WTC11 (cell line): ENCODE measurements around the gene PRSS33. TPM values are rescaled to one million over a fixed set of nuclear protein-coding genes. Genes with fewer than 3 reads are reported as not detected.

Experiments used
- ATAC-seq: fragments of 200-7000 bp; cut with Tn5 transposase; 2 replicates; pipeline ENCODE4 v1.10.0; 2021; ENCODE audit warnings: mild to moderate bottlenecking, moderate library complexity
- CTCF ChIA-PET: fragments of 300-600 bp; sonication (Branson Sonifier 250); formaldehyde crosslinking; loops from one replicate; lab custom pipeline; 2021; ENCODE audit warnings: antibody characterized with exemption; lab: Charles Lee
- POLR2A ChIA-PET: fragments of 350-600 bp; sonication (Branson Sonifier 250); formaldehyde crosslinking; loops from one replicate; lab custom pipeline; 2021; ENCODE audit warnings: antibody characterized with exemption; lab: Charles Lee
- DNase-seq: peaks from one replicate; pipeline ENCODE4 v3.0.0; 2021; ENCODE audit warnings: low spot score
- H3K27ac Mint-ChIP-seq: 2 replicates; pipeline ENCODE4 v1.8.0; 2021; ENCODE audit warnings: mixed read lengths
- H3K27me3 Mint-ChIP-seq: 2 replicates; pipeline ENCODE4 v1.8.0; 2021; ENCODE audit warnings: low read depth, mild to moderate bottlenecking, moderate library complexity, mixed read lengths
- H3K36me3 Mint-ChIP-seq: 2 replicates; pipeline ENCODE4 v1.8.0; 2021; ENCODE audit warnings: mixed read lengths
- H3K4me1 Mint-ChIP-seq: 2 replicates; pipeline ENCODE4 v1.8.0; 2022; ENCODE audit warnings: mixed read lengths
- H3K4me3 Mint-ChIP-seq: 2 replicates; pipeline ENCODE4 v1.8.0; 2021; ENCODE audit warnings: mild to moderate bottlenecking, moderate library complexity, mixed read lengths
- H3K9me3 Mint-ChIP-seq: 2 replicates; pipeline ENCODE4 v1.8.0; 2021; ENCODE audit warnings: mixed read lengths
- ELF4 ChIP-seq: sonication (generic); formaldehyde crosslinking; IDR thresholded peaks from 2 replicates; pipeline ENCODE4 v1.8.1; 2022; ENCODE audit warnings: low read depth, mild to moderate bottlenecking, moderate library complexity, missing genetic modification reagents
- RELA ChIP-seq: sonication (generic); formaldehyde crosslinking; IDR thresholded peaks from 2 replicates; pipeline ENCODE4 v1.8.1; 2022; ENCODE audit warnings: missing genetic modification reagents, mild to moderate bottlenecking, borderline replicate concordance
- TEAD4 ChIP-seq: sonication (generic); formaldehyde crosslinking; IDR thresholded peaks from 2 replicates; pipeline ENCODE4 v1.8.0; 2022; ENCODE audit warnings: mild to moderate bottlenecking, missing genetic modification reagents
- total RNA-seq: library from RNA; stranded (reverse); gene quantifications from 3 replicates; pipeline ENCODE4 v1.2.3, GENCODE V29; 2021
- TF ChIP-seq, protein P1 (sequence below): sonication (generic); formaldehyde crosslinking; IDR thresholded peaks from 2 replicates; pipeline ENCODE4 v1.8.0; 2022; ENCODE audit warnings: mild to moderate bottlenecking, missing genetic modification reagents
- TF ChIP-seq, protein P2 (sequence below): sonication (generic); formaldehyde crosslinking; IDR thresholded peaks from 2 replicates; pipeline ENCODE4 v1.8.1; 2023; ENCODE audit warnings: mild to moderate bottlenecking, missing genetic modification reagents, borderline replicate concordance
- TF ChIP-seq, protein P3 (sequence below): sonication (generic); formaldehyde crosslinking; IDR thresholded peaks from 2 replicates; pipeline ENCODE4 v1.8.1; 2022; ENCODE audit warnings: mild to moderate bottlenecking, missing genetic modification reagents, moderate library complexity, borderline replicate concordance
- TF ChIP-seq, protein P4 (sequence below): sonication (generic); formaldehyde crosslinking; IDR thresholded peaks from 2 replicates; pipeline ENCODE4 v1.8.1; 2023; ENCODE audit warnings: mild to moderate bottlenecking, missing genetic modification reagents, moderate library complexity
- TF ChIP-seq, protein P5 (sequence below): fragments of 250-450 bp; sonication (Bioruptor Pico); IDR thresholded peaks from 2 replicates; pipeline ENCODE4 v2.1.2; 2022; ENCODE audit warnings: mild to moderate bottlenecking, moderate library complexity
- TF ChIP-seq, protein P6 (sequence below): sonication (generic); formaldehyde crosslinking; IDR thresholded peaks from 2 replicates; pipeline ENCODE4 v1.8.1; 2022; ENCODE audit warnings: mild to moderate bottlenecking, moderate library complexity, missing genetic modification reagents
- TF ChIP-seq, protein P7 (sequence below): sonication (generic); formaldehyde crosslinking; IDR thresholded peaks from 2 replicates; pipeline ENCODE4 v1.8.1; 2023; ENCODE audit warnings: mild to moderate bottlenecking, missing genetic modification reagents
- TF ChIP-seq, protein P8 (sequence below): sonication (generic); formaldehyde crosslinking; IDR thresholded peaks from 2 replicates; pipeline ENCODE4 v1.8.1; 2023; ENCODE audit warnings: mild to moderate bottlenecking, missing genetic modification reagents, moderate library complexity

Gene PRSS33
- total RNA-seq, 1 experiment from 2014 or later = 0.24 TPM

DNA sequence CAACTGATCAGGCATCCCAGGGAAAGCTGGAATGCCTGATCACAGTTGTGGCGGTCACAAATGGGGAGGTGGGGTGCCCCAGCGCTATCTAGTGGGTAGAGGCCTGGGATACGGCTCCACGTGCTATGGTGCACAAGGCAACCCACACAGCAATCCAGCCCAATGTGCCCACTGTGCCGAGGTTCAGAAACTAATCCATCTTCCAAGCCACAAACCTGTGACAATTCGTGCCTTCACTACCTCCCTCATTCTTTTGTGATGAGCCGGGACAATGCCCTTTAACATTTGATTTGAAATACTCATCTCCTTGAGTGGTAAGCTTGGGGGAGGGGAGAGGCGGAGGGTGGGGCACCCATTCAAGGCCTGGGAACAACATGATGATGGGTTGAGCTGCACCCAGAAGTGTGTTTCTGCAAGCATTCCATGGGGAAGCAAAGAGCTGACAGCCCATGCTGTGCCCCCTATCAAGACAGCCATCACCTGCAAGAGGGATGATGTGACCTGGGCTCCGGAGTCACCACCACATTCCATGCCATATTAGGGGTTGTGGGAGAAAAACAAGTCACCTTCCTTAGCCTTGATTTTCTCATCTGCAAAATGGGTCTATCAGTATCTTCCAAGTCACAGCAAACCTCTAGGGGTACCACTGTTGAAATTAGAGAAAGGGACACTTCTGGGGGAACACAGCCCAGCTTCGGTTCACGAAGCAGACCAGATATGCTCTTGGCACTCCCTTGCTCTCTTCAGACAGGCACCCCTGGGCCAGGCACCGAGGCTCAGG is 14.0 kb downstream of the PRSS33 start:
- no peaks in the 10 kb centered on the region for H3K27me3 Mint-ChIP-seq
- CTCF ChIA-PET = interaction anchor here (2.0 kb wide), 1 partner anchor 15 kb away, joined by 4 read pairs; no protein-coding TSS in a partner anchor
- H3K4me3 Mint-ChIP-seq = no peak overlapping the region
- no peaks in the 10 kb centered on the region for H3K9me3 Mint-ChIP-seq
- H3K4me1 Mint-ChIP-seq = peaks cover 16% of the 10 kb centered on the region
- TF ChIP-seq, protein P1, sequence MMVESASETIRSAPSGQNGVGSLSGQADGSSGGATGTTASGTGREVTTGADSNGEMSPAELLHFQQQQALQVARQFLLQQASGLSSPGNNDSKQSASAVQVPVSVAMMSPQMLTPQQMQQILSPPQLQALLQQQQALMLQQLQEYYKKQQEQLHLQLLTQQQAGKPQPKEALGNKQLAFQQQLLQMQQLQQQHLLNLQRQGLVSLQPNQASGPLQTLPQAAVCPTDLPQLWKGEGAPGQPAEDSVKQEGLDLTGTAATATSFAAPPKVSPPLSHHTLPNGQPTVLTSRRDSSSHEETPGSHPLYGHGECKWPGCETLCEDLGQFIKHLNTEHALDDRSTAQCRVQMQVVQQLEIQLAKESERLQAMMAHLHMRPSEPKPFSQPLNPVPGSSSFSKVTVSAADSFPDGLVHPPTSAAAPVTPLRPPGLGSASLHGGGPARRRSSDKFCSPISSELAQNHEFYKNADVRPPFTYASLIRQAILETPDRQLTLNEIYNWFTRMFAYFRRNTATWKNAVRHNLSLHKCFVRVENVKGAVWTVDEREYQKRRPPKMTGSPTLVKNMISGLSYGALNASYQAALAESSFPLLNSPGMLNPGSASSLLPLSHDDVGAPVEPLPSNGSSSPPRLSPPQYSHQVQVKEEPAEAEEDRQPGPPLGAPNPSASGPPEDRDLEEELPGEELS (CRISPR knock-in tag) = no peak
- no peak for TF ChIP-seq TEAD4 (CRISPR knock-in tag)
- TF ChIP-seq, protein P2, sequence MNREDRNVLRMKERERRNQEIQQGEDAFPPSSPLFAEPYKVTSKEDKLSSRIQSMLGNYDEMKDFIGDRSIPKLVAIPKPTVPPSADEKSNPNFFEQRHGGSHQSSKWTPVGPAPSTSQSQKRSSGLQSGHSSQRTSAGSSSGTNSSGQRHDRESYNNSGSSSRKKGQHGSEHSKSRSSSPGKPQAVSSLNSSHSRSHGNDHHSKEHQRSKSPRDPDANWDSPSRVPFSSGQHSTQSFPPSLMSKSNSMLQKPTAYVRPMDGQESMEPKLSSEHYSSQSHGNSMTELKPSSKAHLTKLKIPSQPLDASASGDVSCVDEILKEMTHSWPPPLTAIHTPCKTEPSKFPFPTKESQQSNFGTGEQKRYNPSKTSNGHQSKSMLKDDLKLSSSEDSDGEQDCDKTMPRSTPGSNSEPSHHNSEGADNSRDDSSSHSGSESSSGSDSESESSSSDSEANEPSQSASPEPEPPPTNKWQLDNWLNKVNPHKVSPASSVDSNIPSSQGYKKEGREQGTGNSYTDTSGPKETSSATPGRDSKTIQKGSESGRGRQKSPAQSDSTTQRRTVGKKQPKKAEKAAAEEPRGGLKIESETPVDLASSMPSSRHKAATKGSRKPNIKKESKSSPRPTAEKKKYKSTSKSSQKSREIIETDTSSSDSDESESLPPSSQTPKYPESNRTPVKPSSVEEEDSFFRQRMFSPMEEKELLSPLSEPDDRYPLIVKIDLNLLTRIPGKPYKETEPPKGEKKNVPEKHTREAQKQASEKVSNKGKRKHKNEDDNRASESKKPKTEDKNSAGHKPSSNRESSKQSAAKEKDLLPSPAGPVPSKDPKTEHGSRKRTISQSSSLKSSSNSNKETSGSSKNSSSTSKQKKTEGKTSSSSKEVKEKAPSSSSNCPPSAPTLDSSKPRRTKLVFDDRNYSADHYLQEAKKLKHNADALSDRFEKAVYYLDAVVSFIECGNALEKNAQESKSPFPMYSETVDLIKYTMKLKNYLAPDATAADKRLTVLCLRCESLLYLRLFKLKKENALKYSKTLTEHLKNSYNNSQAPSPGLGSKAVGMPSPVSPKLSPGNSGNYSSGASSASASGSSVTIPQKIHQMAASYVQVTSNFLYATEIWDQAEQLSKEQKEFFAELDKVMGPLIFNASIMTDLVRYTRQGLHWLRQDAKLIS (CRISPR knock-in tag) = no peak
- TF ChIP-seq, protein P3, sequence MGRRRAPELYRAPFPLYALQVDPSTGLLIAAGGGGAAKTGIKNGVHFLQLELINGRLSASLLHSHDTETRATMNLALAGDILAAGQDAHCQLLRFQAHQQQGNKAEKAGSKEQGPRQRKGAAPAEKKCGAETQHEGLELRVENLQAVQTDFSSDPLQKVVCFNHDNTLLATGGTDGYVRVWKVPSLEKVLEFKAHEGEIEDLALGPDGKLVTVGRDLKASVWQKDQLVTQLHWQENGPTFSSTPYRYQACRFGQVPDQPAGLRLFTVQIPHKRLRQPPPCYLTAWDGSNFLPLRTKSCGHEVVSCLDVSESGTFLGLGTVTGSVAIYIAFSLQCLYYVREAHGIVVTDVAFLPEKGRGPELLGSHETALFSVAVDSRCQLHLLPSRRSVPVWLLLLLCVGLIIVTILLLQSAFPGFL (CRISPR knock-in tag) = no peak
- TF ChIP-seq, protein P4, sequence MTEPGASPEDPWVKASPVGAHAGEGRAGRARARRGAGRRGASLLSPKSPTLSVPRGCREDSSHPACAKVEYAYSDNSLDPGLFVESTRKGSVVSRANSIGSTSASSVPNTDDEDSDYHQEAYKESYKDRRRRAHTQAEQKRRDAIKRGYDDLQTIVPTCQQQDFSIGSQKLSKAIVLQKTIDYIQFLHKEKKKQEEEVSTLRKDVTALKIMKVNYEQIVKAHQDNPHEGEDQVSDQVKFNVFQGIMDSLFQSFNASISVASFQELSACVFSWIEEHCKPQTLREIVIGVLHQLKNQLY = no peak
- POLR2A ChIA-PET = interaction anchor here (0.7 kb wide), 1 partner anchor 11 kb away, joined by 3 read pairs; no protein-coding TSS in a partner anchor
- DNase-seq (no peak), ATAC-seq (no peak)
- peaks cover 49% of the 10 kb centered on the region for H3K36me3 Mint-ChIP-seq
- peak overlapping the region; percentile 97 for H3K27ac Mint-ChIP-seq

DNA sequence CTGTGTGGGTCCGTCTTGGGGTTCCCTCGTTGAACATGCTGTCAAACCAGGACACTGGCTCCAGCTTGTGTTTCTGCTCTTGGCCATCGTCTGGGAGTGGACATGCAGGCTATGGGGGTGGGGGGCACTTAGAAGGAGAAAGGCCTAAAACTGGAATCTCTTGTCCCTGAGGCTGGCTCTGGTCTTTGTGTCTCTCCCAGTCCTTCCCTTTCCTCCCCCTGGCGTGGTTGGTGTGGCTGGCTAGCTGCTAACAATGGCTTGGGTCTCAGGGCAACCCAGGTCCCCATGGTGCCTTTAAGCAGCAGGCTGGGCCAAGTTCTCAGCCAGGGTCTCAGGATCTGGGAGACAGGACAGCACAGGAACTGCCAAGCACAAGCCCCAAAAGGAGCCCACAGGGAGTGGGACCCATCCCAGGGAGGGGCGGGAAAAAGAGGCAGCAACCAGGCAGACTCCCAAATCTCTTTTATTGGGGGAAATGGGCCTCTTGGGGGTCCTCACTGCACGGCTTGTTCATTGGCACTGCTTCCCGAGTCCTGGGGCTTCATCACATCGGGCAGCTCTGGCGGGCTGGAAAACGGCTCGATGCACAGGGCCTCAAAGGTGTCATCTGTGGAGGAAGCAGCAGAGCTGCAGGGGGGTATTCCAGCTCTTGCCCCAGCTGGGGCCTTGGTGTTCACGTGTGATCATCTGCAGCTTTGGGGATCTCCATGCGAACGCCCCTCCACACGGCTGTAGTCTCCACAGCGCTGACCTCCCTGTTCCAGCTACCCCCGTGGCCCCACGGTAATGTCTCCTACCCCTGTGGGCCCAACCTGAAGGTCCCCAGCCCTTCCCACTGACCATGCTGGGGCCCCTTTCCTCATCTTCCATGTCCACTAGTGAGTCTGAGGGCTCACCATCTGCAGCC is 15.6 kb downstream of the PRSS33 start:
- ChIA-PET POLR2A (interaction anchor here (1.0 kb wide), 1 partner anchor 19 kb away, joined by 4 read pairs; the partner anchor contains the start of gene SRRM2), CTCF (interaction anchor here (0.5 to 2.0 kb wide), 3 partner anchors 13 to 52 kb away, joined by 3 to 4 read pairs (median 3); partner anchors contain the start of gene PRSS21)
- peaks cover 66% of the 10 kb centered on the region for H3K36me3 Mint-ChIP-seq
- H3K4me1 Mint-ChIP-seq = peaks cover 11% of the 10 kb centered on the region
- ATAC-seq = no peak
- no peak for DNase-seq
- peak overlapping the region; percentile 86 for H3K27ac Mint-ChIP-seq
- H3K9me3 Mint-ChIP-seq = peaks cover under 1% of the 10 kb centered on the region
- no peak overlapping the region for H3K4me3 Mint-ChIP-seq
- H3K27me3 Mint-ChIP-seq = no peaks in the 10 kb centered on the region
- TF ChIP-seq, protein P5, sequence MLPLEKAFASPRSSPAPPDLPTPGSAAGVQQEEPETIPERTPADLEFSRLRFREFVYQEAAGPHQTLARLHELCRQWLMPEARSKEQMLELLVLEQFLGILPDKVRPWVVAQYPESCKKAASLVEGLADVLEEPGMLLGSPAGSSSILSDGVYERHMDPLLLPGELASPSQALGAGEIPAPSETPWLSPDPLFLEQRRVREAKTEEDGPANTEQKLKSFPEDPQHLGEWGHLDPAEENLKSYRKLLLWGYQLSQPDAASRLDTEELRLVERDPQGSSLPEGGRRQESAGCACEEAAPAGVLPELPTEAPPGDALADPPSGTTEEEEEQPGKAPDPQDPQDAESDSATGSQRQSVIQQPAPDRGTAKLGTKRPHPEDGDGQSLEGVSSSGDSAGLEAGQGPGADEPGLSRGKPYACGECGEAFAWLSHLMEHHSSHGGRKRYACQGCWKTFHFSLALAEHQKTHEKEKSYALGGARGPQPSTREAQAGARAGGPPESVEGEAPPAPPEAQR (CRISPR knock-in tag) = no peak
- TF ChIP-seq, protein P3 (CRISPR knock-in tag) = no peak
- TF ChIP-seq TEAD4 (CRISPR knock-in tag) (no peak), ELF4 (CRISPR knock-in tag) (no peak), RELA (CRISPR knock-in tag) (no peak)
- TF ChIP-seq, protein P6, sequence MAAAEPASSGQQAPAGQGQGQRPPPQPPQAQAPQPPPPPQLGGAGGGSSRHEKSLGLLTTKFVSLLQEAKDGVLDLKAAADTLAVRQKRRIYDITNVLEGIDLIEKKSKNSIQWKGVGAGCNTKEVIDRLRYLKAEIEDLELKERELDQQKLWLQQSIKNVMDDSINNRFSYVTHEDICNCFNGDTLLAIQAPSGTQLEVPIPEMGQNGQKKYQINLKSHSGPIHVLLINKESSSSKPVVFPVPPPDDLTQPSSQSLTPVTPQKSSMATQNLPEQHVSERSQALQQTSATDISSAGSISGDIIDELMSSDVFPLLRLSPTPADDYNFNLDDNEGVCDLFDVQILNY (CRISPR knock-in tag) = no peak
- TF ChIP-seq, protein P1 (CRISPR knock-in tag) = no peak
- TF ChIP-seq, protein P7, sequence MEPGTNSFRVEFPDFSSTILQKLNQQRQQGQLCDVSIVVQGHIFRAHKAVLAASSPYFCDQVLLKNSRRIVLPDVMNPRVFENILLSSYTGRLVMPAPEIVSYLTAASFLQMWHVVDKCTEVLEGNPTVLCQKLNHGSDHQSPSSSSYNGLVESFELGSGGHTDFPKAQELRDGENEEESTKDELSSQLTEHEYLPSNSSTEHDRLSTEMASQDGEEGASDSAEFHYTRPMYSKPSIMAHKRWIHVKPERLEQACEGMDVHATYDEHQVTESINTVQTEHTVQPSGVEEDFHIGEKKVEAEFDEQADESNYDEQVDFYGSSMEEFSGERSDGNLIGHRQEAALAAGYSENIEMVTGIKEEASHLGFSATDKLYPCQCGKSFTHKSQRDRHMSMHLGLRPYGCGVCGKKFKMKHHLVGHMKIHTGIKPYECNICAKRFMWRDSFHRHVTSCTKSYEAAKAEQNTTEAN (CRISPR knock-in tag) = no peak
- TF ChIP-seq, protein P8, sequence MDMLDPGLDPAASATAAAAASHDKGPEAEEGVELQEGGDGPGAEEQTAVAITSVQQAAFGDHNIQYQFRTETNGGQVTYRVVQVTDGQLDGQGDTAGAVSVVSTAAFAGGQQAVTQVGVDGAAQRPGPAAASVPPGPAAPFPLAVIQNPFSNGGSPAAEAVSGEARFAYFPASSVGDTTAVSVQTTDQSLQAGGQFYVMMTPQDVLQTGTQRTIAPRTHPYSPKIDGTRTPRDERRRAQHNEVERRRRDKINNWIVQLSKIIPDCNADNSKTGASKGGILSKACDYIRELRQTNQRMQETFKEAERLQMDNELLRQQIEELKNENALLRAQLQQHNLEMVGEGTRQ (CRISPR knock-in tag) = no peak
